Astrocyte of the spinal cord (primary cell): ENCODE data around the gene PIGU.

ENCODE experiments used
- DNase-seq: peaks from one replicate; pipeline ENCODE4 v3.0.0; 2011; ENCODE audit warnings: low read depth, low spot score
- H3K4me3 ChIP-seq: 2 replicates; pipeline ENCODE4 v1.5.1; 2011; ENCODE audit warnings: low read depth, mild to moderate bottlenecking, low read length, moderate library complexity
- CTCF ChIP-seq: IDR thresholded peaks from 2 replicates; pipeline ENCODE4 v1.5.1; 2012; ENCODE audit warnings: low read depth, mild to moderate bottlenecking, low read length, inconsistent platforms
- in situ Hi-C: cut with HindIII; loops from 2 replicates; pipeline ENCODE4 v1.10.0; 2017; ENCODE audit warnings: low sequenced_read_pairs

The PIGU gene

GRCh38 chr20:34547844-34548613 is 128.9 kb downstream of the PIGU start:
- DNase-seq, result no peak
- no peak for TF ChIP-seq CTCF
- no peak overlapping the region for H3K4me3 ChIP-seq
- in situ Hi-C loops, result no loop called here

- in situ Hi-C loops, result no loop called here
- DNase-seq, result no peak
- no peak overlapping the region for H3K4me3 ChIP-seq
- TF ChIP-seq CTCF, result no peak
Measured at GRCh38 chr20:34546751-34547181, 130.1 kb downstream of the PIGU start.

GRCh38 chr20:34544109-34544796 is 132.6 kb downstream of the PIGU start:
- no peak for TF ChIP-seq CTCF
- in situ Hi-C loops, result no loop called here
- no peak overlapping the region for H3K4me3 ChIP-seq
- no peak for DNase-seq

- TF ChIP-seq CTCF, result no peak
- DNase-seq, result no peak
- in situ Hi-C loops, result no loop called here
- no peak overlapping the region for H3K4me3 ChIP-seq
Measured at GRCh38 chr20:34543463-34544056, 133.3 kb downstream of the PIGU start.

- no peak for TF ChIP-seq CTCF
- no peak overlapping the region for H3K4me3 ChIP-seq
- DNase-seq, result no peak
- in situ Hi-C loops, result no loop called here
Measured at GRCh38 chr20:34542439-34542838, 134.5 kb downstream of the PIGU start.

GRCh38 chr20:34541917-34542316 is 135.0 kb downstream of the PIGU start:
- TF ChIP-seq CTCF, result no peak
- no peak for DNase-seq
- H3K4me3 ChIP-seq, result no peak overlapping the region

More at GRCh38 chr20:34541917-34542316, 135.0 kb downstream of the PIGU start:
- in situ Hi-C loops, result no loop called here
